ENCODE measurements around the gene PPL.

Gene PPL

DNA sequence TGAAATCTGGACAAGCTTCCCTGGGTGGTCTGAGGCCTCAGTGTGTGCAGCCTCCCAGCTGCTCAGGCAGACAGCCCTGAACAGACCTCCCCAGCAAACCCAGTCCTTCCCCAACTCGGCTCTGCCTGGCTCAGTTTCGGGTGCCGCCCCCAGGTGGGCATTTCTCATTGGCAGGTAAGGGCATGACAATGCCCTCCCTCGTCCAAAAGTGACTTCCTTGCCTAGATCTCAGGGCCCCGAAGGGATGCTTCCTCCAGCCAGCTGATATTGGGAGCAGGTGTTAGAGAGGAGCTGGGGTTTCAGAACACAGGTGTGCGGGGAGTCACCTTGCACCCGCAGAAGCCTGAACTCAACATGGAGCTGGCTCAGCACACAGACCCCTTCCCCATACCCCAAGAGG lies 3.8 kb upstream of the PPL start:
- TF ChIP-seq ZBTB7A (IDR thresholded peaks at IDR 0.05; ENCODE audit: low read depth) (no peak), NFIC (IDR thresholded peaks at IDR 0.05) (no peak)

DNA sequence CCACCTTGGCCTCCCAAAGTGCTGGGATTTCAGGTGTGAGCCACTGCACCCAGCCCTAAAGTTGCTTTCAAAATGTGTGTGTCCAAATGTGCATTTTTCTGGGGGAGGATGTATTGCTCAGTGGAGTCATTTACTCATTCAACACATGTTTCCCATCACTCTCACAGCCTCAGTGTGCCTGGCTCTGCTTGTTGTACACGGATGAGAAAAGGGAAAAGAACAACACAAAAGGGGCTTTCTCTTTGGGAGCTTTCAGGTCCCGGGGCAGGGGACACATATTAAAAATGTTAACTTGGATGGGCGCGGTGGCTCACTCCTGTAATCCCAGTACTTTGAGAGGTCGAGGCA lies 1.7 kb upstream of the PPL start:
- no peak for TF ChIP-seq EGR1 (IDR thresholded peaks at IDR 0.05)
- no peak for TF ChIP-seq CEBPB (IDR thresholded peaks at IDR 0.05)
- no peak for TF ChIP-seq TAF1 (IDR thresholded peaks at IDR 0.05; ENCODE audit: low read depth)
- no peak for TF ChIP-seq RAD21 (IDR thresholded peaks at IDR 0.05; ENCODE audit: low read depth)
- TF ChIP-seq CREB1 (IDR thresholded peaks at IDR 0.05; ENCODE audit: low read depth) = no peak
- TF ChIP-seq, protein P1, sequence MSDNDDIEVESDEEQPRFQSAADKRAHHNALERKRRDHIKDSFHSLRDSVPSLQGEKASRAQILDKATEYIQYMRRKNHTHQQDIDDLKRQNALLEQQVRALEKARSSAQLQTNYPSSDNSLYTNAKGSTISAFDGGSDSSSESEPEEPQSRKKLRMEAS (IDR thresholded peaks at IDR 0.05) = no peak
- no peak for TF ChIP-seq TEAD4 (IDR thresholded peaks at IDR 0.05)
- no peak for TF ChIP-seq YY1 (IDR thresholded peaks at IDR 0.05; ENCODE audit: low read depth)
- no peak for TF ChIP-seq FOXM1 (IDR thresholded peaks at IDR 0.05; ENCODE audit: borderline replicate concordance, low read depth)

DNA sequence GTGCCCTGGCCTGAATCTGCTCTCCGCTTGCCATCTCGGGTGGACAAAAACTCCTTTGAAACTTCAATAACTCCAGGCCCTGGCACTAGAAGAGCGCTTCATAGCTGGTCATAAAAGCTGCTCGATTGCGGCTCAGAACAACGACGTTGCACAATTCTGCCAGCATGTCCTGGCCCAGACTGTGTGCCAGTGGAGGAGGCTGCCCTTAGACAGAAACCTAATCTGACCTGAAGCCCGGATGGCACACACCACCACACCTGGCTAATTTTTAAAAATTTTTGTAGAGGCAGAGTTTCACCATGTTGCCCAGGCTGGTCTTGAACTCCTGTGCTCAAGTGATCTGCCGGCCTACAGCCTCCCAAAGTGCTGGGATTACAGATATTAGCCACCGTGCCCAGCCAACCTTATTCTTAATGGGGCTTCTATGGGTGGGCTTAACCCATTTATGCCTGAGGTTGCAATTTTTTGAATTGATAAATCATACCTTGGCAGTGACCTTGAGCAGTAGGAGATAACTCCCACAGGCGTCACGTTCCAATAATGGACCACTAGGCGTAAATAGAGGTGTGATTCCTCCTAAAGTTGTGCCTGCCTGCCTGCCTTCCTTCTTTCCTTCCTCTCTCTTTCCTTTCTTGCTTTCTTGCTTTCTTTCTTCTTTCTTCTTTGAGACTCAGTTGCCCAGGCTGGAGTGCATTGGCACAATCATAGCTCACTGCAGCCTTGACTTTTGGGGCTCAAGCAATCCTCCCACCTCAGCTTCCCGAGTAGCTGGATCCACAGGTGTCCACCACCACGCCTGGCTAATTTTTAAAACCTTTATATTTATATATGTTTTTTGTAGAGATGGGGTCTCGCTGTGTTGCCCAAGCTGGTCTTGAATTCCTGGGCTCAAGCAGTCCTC lies 1.1 kb upstream of the PPL start:
- no peak for TF ChIP-seq CREB1 (IDR thresholded peaks at IDR 0.05; ENCODE audit: low read depth)
- peak; percentile 68; the same call in 1 of the 2 replicates for TF ChIP-seq CEBPB (IDR thresholded peaks at IDR 0.05)

DNA sequence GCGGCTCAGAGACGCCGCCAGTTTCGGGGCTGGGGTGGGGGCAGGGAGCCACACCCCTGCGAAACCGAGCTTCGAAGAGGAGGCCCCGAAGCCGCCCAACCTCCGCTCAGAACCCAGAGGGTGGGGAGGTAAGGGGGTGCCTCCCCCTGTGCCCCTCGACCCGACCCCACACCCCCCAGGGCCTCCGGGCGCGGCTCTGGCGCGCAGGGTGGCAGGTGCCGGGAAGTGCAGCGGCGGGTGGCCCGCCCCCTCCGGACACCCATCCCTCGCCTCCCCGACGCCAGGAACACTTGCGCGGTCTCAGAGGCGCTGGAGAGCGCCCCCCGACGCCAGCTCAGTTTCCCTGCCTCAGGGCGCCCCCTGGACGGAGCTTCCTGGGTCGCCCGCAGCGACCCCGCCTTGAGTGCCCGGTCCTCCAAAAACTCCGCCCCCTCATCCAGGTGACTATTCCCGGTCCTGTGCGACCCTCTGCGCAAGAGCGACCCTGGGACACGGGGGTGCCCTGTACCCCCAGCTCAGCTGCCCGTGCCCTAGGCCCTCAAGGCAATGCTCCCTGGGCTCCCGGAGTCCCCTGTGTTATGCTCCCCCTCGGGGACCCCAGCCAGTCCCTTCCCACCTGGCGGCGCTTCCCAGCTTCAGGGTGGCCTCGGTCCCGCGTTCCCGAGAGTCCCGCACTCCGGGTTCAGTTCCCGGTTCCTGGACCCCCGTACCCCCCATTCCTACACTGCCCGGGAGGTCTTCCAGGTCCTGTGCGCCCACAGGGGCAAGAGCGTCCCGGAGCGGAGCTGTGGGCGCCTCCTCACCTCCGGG lies 562 bp downstream of the PPL start:
- TF ChIP-seq ZBTB7A (IDR thresholded peaks at IDR 0.05; ENCODE audit: low read depth) (peak; percentile 93; the same call in 1 of the 2 replicates), NFIC (IDR thresholded peaks at IDR 0.05) (no peak; the same call in 1 of the 2 replicates), YY1 (IDR thresholded peaks at IDR 0.05; ENCODE audit: low read depth) (no peak), RAD21 (IDR thresholded peaks at IDR 0.05; ENCODE audit: low read depth) (peak; percentile 58; the same call in 1 of the 2 replicates), TAF1 (IDR thresholded peaks at IDR 0.05; ENCODE audit: low read depth) (peak; percentile 30; the same call in 1 of the 2 replicates), CEBPB (IDR thresholded peaks at IDR 0.05) (no peak), TEAD4 (IDR thresholded peaks at IDR 0.05) (no peak), CREB1 (IDR thresholded peaks at IDR 0.05; ENCODE audit: low read depth) (no peak), EP300 (IDR thresholded peaks at IDR 0.05; ENCODE audit: borderline replicate concordance) (no peak; the same call in 1 of the 2 replicates), FOXM1 (IDR thresholded peaks at IDR 0.05; ENCODE audit: borderline replicate concordance, low read depth) (no peak), EGR1 (IDR thresholded peaks at IDR 0.05) (no peak), TCF12 (IDR thresholded peaks at IDR 0.05; ENCODE audit: low read depth) (no peak; the same call in 1 of the 2 replicates)
- TF ChIP-seq, protein P2, sequence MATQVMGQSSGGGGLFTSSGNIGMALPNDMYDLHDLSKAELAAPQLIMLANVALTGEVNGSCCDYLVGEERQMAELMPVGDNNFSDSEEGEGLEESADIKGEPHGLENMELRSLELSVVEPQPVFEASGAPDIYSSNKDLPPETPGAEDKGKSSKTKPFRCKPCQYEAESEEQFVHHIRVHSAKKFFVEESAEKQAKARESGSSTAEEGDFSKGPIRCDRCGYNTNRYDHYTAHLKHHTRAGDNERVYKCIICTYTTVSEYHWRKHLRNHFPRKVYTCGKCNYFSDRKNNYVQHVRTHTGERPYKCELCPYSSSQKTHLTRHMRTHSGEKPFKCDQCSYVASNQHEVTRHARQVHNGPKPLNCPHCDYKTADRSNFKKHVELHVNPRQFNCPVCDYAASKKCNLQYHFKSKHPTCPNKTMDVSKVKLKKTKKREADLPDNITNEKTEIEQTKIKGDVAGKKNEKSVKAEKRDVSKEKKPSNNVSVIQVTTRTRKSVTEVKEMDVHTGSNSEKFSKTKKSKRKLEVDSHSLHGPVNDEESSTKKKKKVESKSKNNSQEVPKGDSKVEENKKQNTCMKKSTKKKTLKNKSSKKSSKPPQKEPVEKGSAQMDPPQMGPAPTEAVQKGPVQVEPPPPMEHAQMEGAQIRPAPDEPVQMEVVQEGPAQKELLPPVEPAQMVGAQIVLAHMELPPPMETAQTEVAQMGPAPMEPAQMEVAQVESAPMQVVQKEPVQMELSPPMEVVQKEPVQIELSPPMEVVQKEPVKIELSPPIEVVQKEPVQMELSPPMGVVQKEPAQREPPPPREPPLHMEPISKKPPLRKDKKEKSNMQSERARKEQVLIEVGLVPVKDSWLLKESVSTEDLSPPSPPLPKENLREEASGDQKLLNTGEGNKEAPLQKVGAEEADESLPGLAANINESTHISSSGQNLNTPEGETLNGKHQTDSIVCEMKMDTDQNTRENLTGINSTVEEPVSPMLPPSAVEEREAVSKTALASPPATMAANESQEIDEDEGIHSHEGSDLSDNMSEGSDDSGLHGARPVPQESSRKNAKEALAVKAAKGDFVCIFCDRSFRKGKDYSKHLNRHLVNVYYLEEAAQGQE (IDR thresholded peaks at IDR 0.05; ENCODE audit: low read depth) = no peak
- TF ChIP-seq, protein P3, sequence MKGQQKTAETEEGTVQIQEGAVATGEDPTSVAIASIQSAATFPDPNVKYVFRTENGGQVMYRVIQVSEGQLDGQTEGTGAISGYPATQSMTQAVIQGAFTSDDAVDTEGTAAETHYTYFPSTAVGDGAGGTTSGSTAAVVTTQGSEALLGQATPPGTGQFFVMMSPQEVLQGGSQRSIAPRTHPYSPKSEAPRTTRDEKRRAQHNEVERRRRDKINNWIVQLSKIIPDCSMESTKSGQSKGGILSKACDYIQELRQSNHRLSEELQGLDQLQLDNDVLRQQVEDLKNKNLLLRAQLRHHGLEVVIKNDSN (IDR thresholded peaks at IDR 0.05) = no peak
- TF ChIP-seq, protein P1 (IDR thresholded peaks at IDR 0.05) = peak; percentile 44; the same call in 1 of the 2 replicates

DNA sequence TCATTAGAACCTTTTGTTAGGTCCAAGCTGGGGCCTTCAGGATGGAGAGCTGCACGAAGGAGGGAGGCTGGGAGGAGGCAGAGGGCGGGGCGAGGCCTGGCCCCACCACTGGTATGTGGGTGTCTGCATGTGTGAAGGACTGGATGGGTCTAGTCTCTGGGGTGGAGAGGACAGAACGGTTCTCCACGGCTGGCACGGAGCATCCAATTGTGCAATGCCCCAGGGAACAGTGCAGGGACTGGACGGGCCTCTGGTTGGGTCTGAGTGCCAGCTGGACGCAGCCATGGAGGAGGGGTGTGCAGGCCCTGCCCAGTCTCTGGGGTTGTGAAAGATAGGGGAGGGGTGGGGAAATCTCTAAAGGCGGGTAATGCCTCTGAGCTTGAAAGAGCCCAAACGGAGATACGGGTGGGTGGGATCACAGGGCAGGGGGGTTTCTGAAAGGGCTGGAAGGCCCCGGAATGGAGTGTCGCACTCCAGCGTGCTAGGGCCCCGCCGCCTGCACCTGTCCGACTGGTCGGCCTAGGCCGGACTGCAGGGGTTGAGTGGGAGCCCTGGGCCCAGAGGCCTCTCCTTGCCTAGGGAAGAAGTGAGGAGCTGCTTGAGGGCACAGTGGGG lies 1.6 kb downstream of the PPL start:
- TF ChIP-seq CEBPB (IDR thresholded peaks at IDR 0.05) = peak; percentile 70
- TF ChIP-seq, protein P3 (IDR thresholded peaks at IDR 0.05) = no peak
- TF ChIP-seq TCF12 (IDR thresholded peaks at IDR 0.05; ENCODE audit: low read depth) = no peak

DNA sequence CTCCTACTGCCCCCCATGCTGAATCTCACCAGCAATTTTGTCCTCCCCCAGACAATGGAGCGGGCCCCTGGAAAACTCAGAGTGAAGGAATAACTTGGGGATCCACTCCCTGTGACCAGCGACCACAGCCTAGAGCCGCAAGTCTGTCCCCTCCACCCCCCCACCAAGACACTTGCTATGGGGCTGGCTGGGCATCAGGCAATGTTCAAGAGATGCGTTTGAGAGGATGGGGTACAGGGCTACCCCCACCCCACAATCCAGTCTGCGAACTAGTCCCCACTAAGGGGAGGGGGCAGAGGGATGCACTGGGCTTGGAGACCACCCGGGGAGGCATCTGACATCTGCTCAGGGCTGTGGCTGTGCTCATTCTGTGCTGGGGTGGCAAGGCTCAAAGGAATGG lies 2.4 kb downstream of the PPL start:
- TF ChIP-seq, protein P3 (IDR thresholded peaks at IDR 0.05) = no peak
- no peak for TF ChIP-seq CEBPB (IDR thresholded peaks at IDR 0.05)
- no peak for TF ChIP-seq RAD21 (IDR thresholded peaks at IDR 0.05; ENCODE audit: low read depth)
- no peak for TF ChIP-seq TAF1 (IDR thresholded peaks at IDR 0.05; ENCODE audit: low read depth)
- TF ChIP-seq, protein P1 (IDR thresholded peaks at IDR 0.05) = no peak
- no peak for TF ChIP-seq TCF12 (IDR thresholded peaks at IDR 0.05; ENCODE audit: low read depth)
- TF ChIP-seq, protein P2 (IDR thresholded peaks at IDR 0.05; ENCODE audit: low read depth) = no peak
- no peak for TF ChIP-seq TEAD4 (IDR thresholded peaks at IDR 0.05)
- no peak for TF ChIP-seq CREB1 (IDR thresholded peaks at IDR 0.05; ENCODE audit: low read depth)
- no peak for TF ChIP-seq FOXM1 (IDR thresholded peaks at IDR 0.05; ENCODE audit: borderline replicate concordance, low read depth)
- TF ChIP-seq EP300 (IDR thresholded peaks at IDR 0.05; ENCODE audit: borderline replicate concordance) = no peak
- no peak for TF ChIP-seq YY1 (IDR thresholded peaks at IDR 0.05; ENCODE audit: low read depth)
- no peak for TF ChIP-seq ZBTB7A (IDR thresholded peaks at IDR 0.05; ENCODE audit: low read depth)
- TF ChIP-seq EGR1 (IDR thresholded peaks at IDR 0.05) = no peak
- TF ChIP-seq NFIC (IDR thresholded peaks at IDR 0.05) = no peak
